Measurements from ENCODE around the gene MASP1. TPM values are rescaled to one million over a fixed set of nuclear protein-coding genes. Genes with fewer than 3 reads are reported as not detected.

MASP1 gene
- total and polyA plus RNA-seq, 2 of the 4 experiments (the other 2 are of a cell fraction), result 13.1 to 16.2 TPM

- Histone ChIP-seq H3K14ac (replicated peaks; ENCODE audit: low read depth, low read length) (0 out of 2 replicates have a peak overlapping the region, but pooled peaks have one; percentile 18), H2BK5ac (ENCODE audit: low read depth, low read length, poor library complexity, severe bottlenecking) (no peak overlapping the region), H3K27me3 (ENCODE audit: control insufficient read depth, insufficient read depth, low read length) (no peaks in the 10 kb centered on the region; the same call in 1 of the 2 replicates), H3K79me1 (ENCODE audit: low read depth in 1 of 2, low read length in 2 of 2) (no peaks in the 10 kb centered on the region), H3K4ac (ENCODE audit: low read depth, low read length) (peak overlapping the region; percentile 20; the same call in 1 of the 2 replicates), H4K20me1 (ENCODE audit: insufficient read depth, low read length) (no peaks in the 10 kb centered on the region), H2BK120ac (ENCODE audit: low read depth, low read length) (peak overlapping the region; percentile 37; the same call in 1 of the 2 replicates), H3K18ac (ENCODE audit: low read depth, low read length) (peak overlapping the region; percentile 25; the same call in 1 of the 2 replicates), H2AFZ (replicated peaks; ENCODE audit: low read length, poor library complexity) (no peak overlapping the region), H2AK9ac (replicated peaks; ENCODE audit: low read depth, low read length, poor library complexity) (no peak overlapping the region), H3K56ac (ENCODE audit: extremely low read depth, insufficient read depth, low read length) (no peak overlapping the region), H2BK20ac (ENCODE audit: low read depth, low read length) (peak overlapping the region; percentile 32; the same call in 1 of the 2 replicates), H3K9me3 (ENCODE audit: control insufficient read depth, insufficient read depth, low read length) (peaks cover 2% of the 10 kb centered on the region; the same call in 1 of the 2 replicates), H3K4me1 (ENCODE audit: control insufficient read depth, insufficient read depth, low read length) (peaks cover 8% of the 10 kb centered on the region), H3K9ac (ENCODE audit: low read depth, low read length) (no peak overlapping the region), H3K23ac (ENCODE audit: low read depth, low read length) (no peak overlapping the region), H4K5ac (ENCODE audit: low read depth, low read length) (no peak overlapping the region), H4K91ac (ENCODE audit: insufficient read depth, low read depth, low read length) (no peak overlapping the region), H2BK15ac (ENCODE audit: low read depth, low read length) (no peak overlapping the region), H3K4me3 (ENCODE audit: insufficient read depth, low read depth, low read length) (no peak overlapping the region), H3K36me3 (ENCODE audit: control insufficient read depth, insufficient read depth, low read length) (no peaks in the 10 kb centered on the region), H3K4me2 (ENCODE audit: low read depth, low read length) (no peak overlapping the region; the same call in 1 of the 2 replicates), H3K27ac (ENCODE audit: insufficient read depth, low read length) (no peak overlapping the region), H3K9me1 (ENCODE audit: insufficient read depth, low read length) (no peaks in the 10 kb centered on the region), H2AK5ac (ENCODE audit: low read depth, low read length) (no peak overlapping the region), H4K8ac (ENCODE audit: low read depth in 2 of 2, low read length in 2 of 2) (no peak overlapping the region)
- ATAC-seq (ENCODE audit: low read depth), result peak; percentile 83
- dilution Hi-C loops (cut with HindIII; ENCODE audit: low sequenced_read_pairs, unreplicated experiment), result loop anchor here (25.0 kb wide), 1 partner anchor 477 kb away; no protein-coding TSS in a partner anchor
- in situ Hi-C loops (cut with MboI; ENCODE audit: low sequenced_read_pairs), result no loop called here
- CTCF ChIA-PET, result interaction anchor here (0.6 to 1.9 kb wide), 7 partner anchors 10 to 469 kb away, joined by 3 to 7 read pairs (median 3); no protein-coding TSS in a partner anchor
- no TSS peak for BruUV-seq (replicated peaks)
- TF ChIP-seq MAZ (IDR thresholded peaks at IDR 0.05; ENCODE audit: borderline replicate concordance, low read depth, low read length) (no peak), SMC3 (IDR thresholded peaks at IDR 0.05; ENCODE audit: low read depth, low read length) (no peak), RCOR1 (IDR thresholded peaks at IDR 0.05; ENCODE audit: insufficient replicate concordance, low read length) (no peak)
- 17% methylated on average over 1 of the region's 6 CpGs; no CpG with 5 or more reads in 1 of the 2 experiments for WGBS, 2 experiments (ENCODE audit: extremely low coverage in 2 of 2, insufficient read length in 1 of 2)
- intact Hi-C loops (cut with micrococcal nuclease), result no loop called here
- POLR2A ChIA-PET (ENCODE audit: unreplicated experiment), result interaction anchor here (0.6 to 0.7 kb wide), 3 partner anchors 439 to 639 kb away, joined by 4 to 7 read pairs (median 5); no protein-coding TSS in a partner anchor
- DNase-seq, result peak; percentile 41
These were observed 80.8 kb downstream of the MASP1 start for GRCh38 chr3:187210545-187211327.

Measured in IMR-90 (cell line).